H9 (cell line): ENCODE data around the gene MYBPC3. TPM values are rescaled to one million over a fixed set of nuclear protein-coding genes. Genes with fewer than 3 reads are reported as not detected.

ENCODE experiments used
- DNase-seq: peaks from one replicate; pipeline ENCODE4 v3.0.0-alpha.2; 2017
- H2AFZ ChIP-seq: one replicate; pipeline ENCODE4 v1.6.1; 2013; ENCODE audit warnings: mild to moderate bottlenecking, low read length, control low read depth, moderate library complexity
- H2AK5ac ChIP-seq: 2 replicates; pipeline ENCODE4 v1.6.1; 2013; ENCODE audit warnings: low read length, control low read depth, mixed read lengths; ENCODE audit not compliant: insufficient read length
- H2BK120ac ChIP-seq: one replicate; pipeline ENCODE4 v1.6.1; 2013; ENCODE audit warnings: low read depth, mild to moderate bottlenecking, low read length, control low read depth, inconsistent platforms; ENCODE audit not compliant: poor library complexity, severe bottlenecking
- H2BK12ac ChIP-seq: 2 replicates; pipeline ENCODE4 v1.6.1; 2013; ENCODE audit warnings: low read length, control low read depth, mixed read lengths, low read depth; ENCODE audit not compliant: insufficient read length
- H2BK15ac ChIP-seq: 2 replicates; pipeline ENCODE4 v1.6.1; 2013; ENCODE audit warnings: low read depth, low read length, control low read depth
- H2BK20ac ChIP-seq: one replicate; pipeline ENCODE4 v1.6.1; 2013; ENCODE audit warnings: low read depth, mild to moderate bottlenecking, low read length, control low read depth, inconsistent platforms; ENCODE audit not compliant: poor library complexity, severe bottlenecking
- H2BK5ac ChIP-seq: 2 replicates; pipeline ENCODE4 v1.6.1; 2013; ENCODE audit warnings: low read length, control low read depth, mixed read lengths; ENCODE audit not compliant: insufficient read length
- H3K14ac ChIP-seq: 2 replicates; pipeline ENCODE4 v1.6.1; 2013; ENCODE audit warnings: low read length, control low read depth; ENCODE audit not compliant: insufficient read depth
- H3K18ac ChIP-seq: 2 replicates; pipeline ENCODE4 v1.6.1; 2013; ENCODE audit warnings: low read depth, mild to moderate bottlenecking, mixed read lengths, low read length, control low read depth; ENCODE audit not compliant: insufficient read length
- H3K23ac ChIP-seq: 2 replicates; pipeline ENCODE4 v1.6.1; 2013; ENCODE audit warnings: low read length, control low read depth, mixed read lengths, low read depth; ENCODE audit not compliant: insufficient read length
- H3K23me2 ChIP-seq: 2 replicates; pipeline ENCODE4 v1.6.1; 2013; ENCODE audit warnings: low read depth, mild to moderate bottlenecking, mixed read lengths, low read length, control low read depth; ENCODE audit not compliant: insufficient read length, poor library complexity, severe bottlenecking
- H3K27ac ChIP-seq: 2 replicates; pipeline ENCODE4 v1.5.1; 2013; ENCODE audit warnings: low read length, control low read depth, mixed read lengths, low read depth; ENCODE audit not compliant: insufficient read length
- H3K27me3 ChIP-seq: 2 replicates; pipeline ENCODE4 v1.6.1; 2013; ENCODE audit warnings: low read length, control low read depth, inconsistent platforms; ENCODE audit not compliant: insufficient read depth
- H3K4ac ChIP-seq: 2 replicates; pipeline ENCODE4 v1.6.1; 2013; ENCODE audit warnings: low read depth, mild to moderate bottlenecking, control low read depth, inconsistent platforms, low read length, moderate library complexity
- H3K4me1 ChIP-seq: 2 replicates; pipeline ENCODE4 v1.6.1; 2013; ENCODE audit warnings: low read length, control low read depth, inconsistent platforms; ENCODE audit not compliant: insufficient read depth
- H3K4me2 ChIP-seq: 2 replicates; pipeline ENCODE4 v1.6.1; 2013; ENCODE audit warnings: low read length, control low read depth, mixed read lengths; ENCODE audit not compliant: insufficient read length, insufficient read depth
- H3K56ac ChIP-seq: 2 replicates; pipeline ENCODE4 v1.6.1; 2013; ENCODE audit warnings: low read depth, mild to moderate bottlenecking, mixed read lengths, low read length, control low read depth; ENCODE audit not compliant: insufficient read length
- H3K79me1 ChIP-seq: 2 replicates; pipeline ENCODE4 v1.6.1; 2013; ENCODE audit warnings: low read depth, mild to moderate bottlenecking, moderate library complexity, low read length, control low read depth, inconsistent platforms; ENCODE audit not compliant: insufficient read depth, poor library complexity, severe bottlenecking
- H3K79me2 ChIP-seq: 2 replicates; pipeline ENCODE4 v1.6.1; 2013; ENCODE audit warnings: low read length, control low read depth, inconsistent platforms; ENCODE audit not compliant: insufficient read depth
- H3K9ac ChIP-seq: 2 replicates; pipeline ENCODE4 v1.6.1; 2013; ENCODE audit warnings: low read length, control low read depth, mixed read lengths; ENCODE audit not compliant: insufficient read length; ENCODE audit errors: extremely low read depth
- H3K9me3 ChIP-seq: one replicate; pipeline ENCODE4 v1.6.1; 2013; ENCODE audit warnings: low read depth, low read length, inconsistent platforms; ENCODE audit not compliant: control insufficient read depth
- H3T11ph ChIP-seq: one replicate; pipeline ENCODE4 v1.6.1; 2013; ENCODE audit warnings: mild to moderate bottlenecking, low read length, control low read depth, inconsistent platforms
- H4K20me1 ChIP-seq: one replicate; pipeline ENCODE4 v1.6.1; 2013; ENCODE audit not compliant: control insufficient read depth, insufficient read length, insufficient read depth
- H4K5ac ChIP-seq: 2 replicates; pipeline ENCODE4 v1.6.1; 2013; ENCODE audit warnings: low read depth, mild to moderate bottlenecking, mixed read lengths, low read length, control low read depth; ENCODE audit not compliant: insufficient read length
- H4K8ac ChIP-seq: replicated peaks from 2 replicates; pipeline ENCODE4 v1.6.1; 2013; ENCODE audit warnings: low read length, control low read depth, mixed read lengths, low read depth; ENCODE audit not compliant: insufficient read length
- H4K91ac ChIP-seq: 2 replicates; pipeline ENCODE4 v1.6.1; 2013; ENCODE audit warnings: low read depth, mild to moderate bottlenecking, moderate library complexity, mixed read lengths, low read length, control low read depth; ENCODE audit not compliant: insufficient read length
- H3K27ac Mint-ChIP-seq, 3 experiments: 2 replicates in 2 of 3; 3 replicates in 1 of 3; pipeline ENCODE4 v1.8.0; 2020 to 2021; ENCODE audit warnings: mixed read lengths in 3 of 3, mild to moderate bottlenecking in 1 of 3, moderate library complexity in 1 of 3
- H3K27me3 Mint-ChIP-seq: 2 replicates; pipeline ENCODE4 v1.8.0; 2021; ENCODE audit warnings: low read depth, mild to moderate bottlenecking, moderate library complexity, mixed read lengths
- H3K36me3 Mint-ChIP-seq, 3 experiments: 2 replicates in 2 of 3; 3 replicates in 1 of 3; pipeline ENCODE4 v1.8.0; 2020 to 2021; ENCODE audit warnings: low read depth in 3 of 3, mixed read lengths in 3 of 3; ENCODE audit not compliant: insufficient read depth in 1 of 3
- H3K4me1 Mint-ChIP-seq, 2 experiments: 2 replicates each; pipeline ENCODE4 v1.8.0; 2020; ENCODE audit warnings: mixed read lengths in 2 of 2
- H3K4me3 Mint-ChIP-seq, 2 experiments: 2 replicates in 1 of 2; 3 replicates in 1 of 2; pipeline ENCODE4 v1.8.0; 2020 to 2021; ENCODE audit warnings: mild to moderate bottlenecking in 2 of 2, mixed read lengths in 2 of 2, moderate library complexity in 1 of 2
- H3K9me3 Mint-ChIP-seq, 2 experiments: 2 replicates in 1 of 2; 3 replicates in 1 of 2; pipeline ENCODE4 v1.8.0; 2020; ENCODE audit warnings: mild to moderate bottlenecking in 2 of 2, mixed read lengths in 2 of 2, moderate library complexity in 1 of 2
- WGBS: extraction: QIAGEN DNeasy Blood & Tissue Kit; methylation state at CpG from one replicate; pipeline ENCODE4 v1.1.7; 2013; ENCODE audit warnings: missing lambda C conversion rate, low lambda C conversion rate, mixed read lengths; ENCODE audit not compliant: insufficient read length; ENCODE audit errors: extremely low coverage; 5-methylcytosine and 5-hydroxymethylcytosine counted together
- total RNA-seq: library from RNA; stranded (reverse); gene quantifications from 2 replicates; pipeline ENCODE4 v1.2.1, GENCODE V29; 2021
- TF ChIP-seq, protein P1 (sequence below): fragments of 200-600 bp; sonication (generic); conservative IDR thresholded peaks from 3 replicates; pipeline ENCODE4 v1.8.0; 2021; ENCODE audit warnings: antibody characterized with exemption, mild to moderate bottlenecking

Gene MYBPC3
- total RNA-seq, 1 experiment from 2014 or later = not detected

DNA sequence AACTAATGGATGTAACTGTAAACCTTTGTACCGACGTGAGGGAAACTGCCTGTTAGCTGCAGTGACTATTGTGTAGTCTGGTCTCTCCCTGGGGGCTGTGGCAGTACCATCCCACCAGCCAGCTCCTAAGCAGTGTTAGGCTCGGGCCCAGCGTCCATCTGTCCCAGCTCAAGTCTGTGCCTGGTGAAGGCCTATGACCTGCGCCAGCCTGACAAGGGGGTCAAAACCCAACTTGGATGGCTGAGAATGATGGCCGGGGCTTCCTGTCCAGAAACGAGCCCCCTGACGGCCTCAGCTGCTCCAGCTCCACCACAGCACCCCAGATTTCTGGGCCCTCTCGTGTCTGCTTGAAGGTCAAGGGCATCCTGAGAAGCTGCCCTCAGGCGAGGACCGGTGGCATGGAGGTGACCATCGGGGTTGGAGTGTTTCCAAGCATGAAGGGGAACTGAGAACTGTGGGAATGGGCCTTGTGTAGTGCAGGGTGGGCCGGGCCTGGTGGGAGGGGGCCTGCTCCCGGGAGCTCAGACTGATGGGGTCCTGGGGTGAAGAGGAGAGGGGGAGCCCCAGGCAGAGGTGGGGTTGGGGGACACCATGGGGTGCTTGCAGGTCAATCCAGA is 40.2 kb upstream of the MYBPC3 start:
- no peak overlapping the region for H3K9ac ChIP-seq
- no peak overlapping the region for H2AK5ac ChIP-seq
- Mint-ChIP-seq H3K4me3 (no peak overlapping the region), H3K27ac (no peak overlapping the region), H3K4me1 (0 out of 4 replicates have a peak, but pooled peaks cover 0 to 3% of the 10 kb centered on the region in 2 experiments), H3K9me3 (no peaks in the 10 kb centered on the region; a peak in 1 of 5 replicates), H3K36me3 (no peaks in the 10 kb centered on the region), H3K27me3 (no peaks in the 10 kb centered on the region; the same call in 1 of the 2 replicates)
- H2BK5ac ChIP-seq = no peak overlapping the region
- H3K9me3 ChIP-seq = no peaks in the 10 kb centered on the region
- H3K27me3 ChIP-seq = no peaks in the 10 kb centered on the region
- no peak overlapping the region for H3K27ac ChIP-seq
- no peak overlapping the region for H3K18ac ChIP-seq
- H2BK120ac ChIP-seq = no peak overlapping the region
- no peak overlapping the region for H4K91ac ChIP-seq
- H3K23ac ChIP-seq = no peak overlapping the region
- H4K5ac ChIP-seq = no peak overlapping the region
- no peak overlapping the region for H3T11ph ChIP-seq
- H2BK20ac ChIP-seq = no peak overlapping the region
- WGBS = no CpG with 5 or more reads among the region's 14 CpGs
- TF ChIP-seq, protein P1, sequence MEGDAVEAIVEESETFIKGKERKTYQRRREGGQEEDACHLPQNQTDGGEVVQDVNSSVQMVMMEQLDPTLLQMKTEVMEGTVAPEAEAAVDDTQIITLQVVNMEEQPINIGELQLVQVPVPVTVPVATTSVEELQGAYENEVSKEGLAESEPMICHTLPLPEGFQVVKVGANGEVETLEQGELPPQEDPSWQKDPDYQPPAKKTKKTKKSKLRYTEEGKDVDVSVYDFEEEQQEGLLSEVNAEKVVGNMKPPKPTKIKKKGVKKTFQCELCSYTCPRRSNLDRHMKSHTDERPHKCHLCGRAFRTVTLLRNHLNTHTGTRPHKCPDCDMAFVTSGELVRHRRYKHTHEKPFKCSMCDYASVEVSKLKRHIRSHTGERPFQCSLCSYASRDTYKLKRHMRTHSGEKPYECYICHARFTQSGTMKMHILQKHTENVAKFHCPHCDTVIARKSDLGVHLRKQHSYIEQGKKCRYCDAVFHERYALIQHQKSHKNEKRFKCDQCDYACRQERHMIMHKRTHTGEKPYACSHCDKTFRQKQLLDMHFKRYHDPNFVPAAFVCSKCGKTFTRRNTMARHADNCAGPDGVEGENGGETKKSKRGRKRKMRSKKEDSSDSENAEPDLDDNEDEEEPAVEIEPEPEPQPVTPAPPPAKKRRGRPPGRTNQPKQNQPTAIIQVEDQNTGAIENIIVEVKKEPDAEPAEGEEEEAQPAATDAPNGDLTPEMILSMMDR = no peak
- no peak for DNase-seq
- no peak overlapping the region for H2AFZ ChIP-seq
- no peaks in the 10 kb centered on the region for H4K20me1 ChIP-seq
- H3K4me2 ChIP-seq = no peak overlapping the region
- no peak overlapping the region for H4K8ac ChIP-seq
- no peaks in the 10 kb centered on the region for H3K4me1 ChIP-seq
- no peaks in the 10 kb centered on the region for H3K79me2 ChIP-seq
- H3K14ac ChIP-seq = no peak overlapping the region
- H3K4ac ChIP-seq = no peak overlapping the region
- no peak overlapping the region for H2BK12ac ChIP-seq
- no peaks in the 10 kb centered on the region for H3K23me2 ChIP-seq
- H3K79me1 ChIP-seq = no peaks in the 10 kb centered on the region
- H3K56ac ChIP-seq = no peak overlapping the region
- no peak overlapping the region for H2BK15ac ChIP-seq
